GM18520 (cell line): ENCODE measurements around the gene TUT4.

Source experiments
- ATAC-seq: cut with Tn5 transposase; IDR thresholded peaks from one replicate; pipeline ENCODE4 v1.9.1; 2021; ENCODE audit not compliant: unreplicated experiment

TUT4 gene

GRCh38 chr1:52473039-52473438 lies 79.9 kb downstream of the TUT4 start:
- ATAC-seq = no peak

GRCh38 chr1:52472384-52472783 lies 80.5 kb downstream of the TUT4 start:
- ATAC-seq = no peak

- no peak for ATAC-seq
These were observed 83.8 kb downstream of the TUT4 start for GRCh38 chr1:52469108-52469507.

- ATAC-seq = no peak
These were observed 89.0 kb downstream of the TUT4 start for GRCh38 chr1:52463891-52464290.

- no peak for ATAC-seq
These were observed 91.1 kb downstream of the TUT4 start for GRCh38 chr1:52461821-52462220.

- ATAC-seq = no peak
These were observed 92.2 kb downstream of the TUT4 start for GRCh38 chr1:52460694-52461093.

GRCh38 chr1:52455686-52456085 lies 97.2 kb downstream of the TUT4 start:
- no peak for ATAC-seq

- no peak for ATAC-seq
These were observed 98.1 kb downstream of the TUT4 start for GRCh38 chr1:52454779-52455178.

GRCh38 chr1:52454127-52454526 lies 98.8 kb downstream of the TUT4 start:
- ATAC-seq = no peak

- ATAC-seq = no peak
These were observed 108.4 kb downstream of the TUT4 start for GRCh38 chr1:52444463-52444862.

GRCh38 chr1:52439976-52440375 lies 112.9 kb downstream of the TUT4 start:
- no peak for ATAC-seq

GRCh38 chr1:52436817-52437216 lies 116.1 kb downstream of the TUT4 start:
- ATAC-seq = no peak

- ATAC-seq = no peak
These were observed 117.2 kb downstream of the TUT4 start for GRCh38 chr1:52435650-52436049.

- ATAC-seq = no peak
These were observed 117.7 kb downstream of the TUT4 start for GRCh38 chr1:52435211-52435610.

GRCh38 chr1:52432807-52433206 lies 120.1 kb downstream of the TUT4 start:
- ATAC-seq = no peak

- ATAC-seq = no peak
These were observed 125.7 kb downstream of the TUT4 start for GRCh38 chr1:52427152-52427551.

- no peak for ATAC-seq
These were observed 126.5 kb downstream of the TUT4 start for GRCh38 chr1:52426371-52426770.

- ATAC-seq = no peak
These were observed 128.1 kb downstream of the TUT4 start for GRCh38 chr1:52424813-52425212.

GRCh38 chr1:52424231-52424636 lies 128.7 kb downstream of the TUT4 start:
- ATAC-seq = no peak

- ATAC-seq = no peak
These were observed 129.1 kb downstream of the TUT4 start for GRCh38 chr1:52423771-52424170.

GRCh38 chr1:52423055-52423454 lies 129.8 kb downstream of the TUT4 start:
- no peak for ATAC-seq

GRCh38 chr1:52420713-52421112 lies 132.2 kb downstream of the TUT4 start:
- no peak for ATAC-seq

- ATAC-seq = no peak
These were observed 136.1 kb downstream of the TUT4 start for GRCh38 chr1:52416811-52417210.

GRCh38 chr1:52414942-52415341 lies 137.9 kb downstream of the TUT4 start:
- no peak for ATAC-seq
